Spinal cord (tissue), 10 donors: ENCODE results near the gene ATXN10. TPM values are rescaled to one million over a fixed set of nuclear protein-coding genes. Genes with fewer than 3 reads are reported as not detected.
"Not testable (repeated sequence)": the region's sequence is repeated elsewhere in the genome, so short reads cannot be mapped to it uniquely, and the experiment has no call there.

Source experiments
- DNase-seq, 6 donors: peaks; one replicate each; pipeline versions ENCODE4 v3.0.0 to v3.0.0-alpha.2; 2013 to 2015; ENCODE audit warnings: low spot score in 6 of 6, low read depth in 4 of 6
- H3K27ac ChIP-seq: one replicate; pipeline ENCODE4 v1.5.1; 2013; ENCODE audit warnings: low read depth, low read length, control low read depth
- H3K27me3 ChIP-seq: one replicate; pipeline ENCODE4 v1.6.1; 2013; ENCODE audit warnings: low read length; ENCODE audit not compliant: control insufficient read depth, insufficient read depth
- H3K36me3 ChIP-seq: one replicate; pipeline ENCODE4 v1.6.1; 2013; ENCODE audit warnings: low read length; ENCODE audit not compliant: control insufficient read depth, insufficient read depth
- H3K4me1 ChIP-seq: one replicate; pipeline ENCODE4 v1.6.1; 2013; ENCODE audit warnings: low read length; ENCODE audit not compliant: control insufficient read depth, insufficient read depth
- H3K4me3 ChIP-seq: one replicate; pipeline ENCODE4 v1.5.1; 2013; ENCODE audit warnings: low read depth, low read length, control low read depth
- H3K9me3 ChIP-seq: one replicate; pipeline ENCODE4 v1.6.1; 2013; ENCODE audit warnings: low read length; ENCODE audit not compliant: control insufficient read depth, insufficient read depth
- WGBS: methylation state at CpG from one replicate; pipeline ENCODE4 v1.1.5; 2013; ENCODE audit warnings: missing lambda C conversion rate; ENCODE audit not compliant: insufficient coverage; 5-methylcytosine and 5-hydroxymethylcytosine counted together
- polyA plus RNA-seq, 2 donors: library from polyadenylated mRNA; unstranded; fragments of 120-200 nt; gene quantifications; one replicate each; pipeline ENCODE4 v1.2.1, GENCODE V29; 2013; ENCODE audit not compliant: insufficient read length in 2 of 2
- total RNA-seq, 2 donors: library from RNA; depleted of rRNA in 1 of 2; stranded (reverse); fragments of 120-200 nt in 1 of 2; fragments of >200 nt in 1 of 2; gene quantifications; one replicate each; pipeline versions ENCODE4 v1.2.3 to v1.2.4, GENCODE V29; 2013 to 2014
- donor health status: healthy.

The ATXN10 gene
- total and polyA plus RNA-seq, 4 donors, result 163 to 428 (median 339) TPM

DNA sequence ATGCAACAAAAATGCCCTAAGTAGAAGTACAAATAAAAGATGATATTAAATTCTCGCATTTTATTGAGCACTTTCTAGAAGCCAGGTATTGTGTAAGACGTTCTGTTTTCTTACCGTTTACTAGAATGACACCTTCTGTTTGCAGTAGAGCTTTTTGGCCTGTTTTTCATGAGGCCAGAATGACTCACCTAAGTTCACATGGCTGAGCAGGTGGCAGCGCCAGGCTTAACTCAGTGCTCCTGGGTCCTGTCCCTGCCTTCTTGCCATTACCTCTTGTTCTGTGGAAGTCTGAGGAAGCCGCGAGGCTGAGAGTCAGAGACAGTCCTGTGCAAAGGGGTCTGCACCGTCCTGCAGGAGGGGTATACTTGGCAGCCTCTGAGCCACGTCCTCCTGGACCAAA is 113.8 kb downstream of the ATXN10 start:
- Histone ChIP-seq H3K36me3 (peaks cover 2% of the 10 kb centered on the region), H3K4me3 (no peak overlapping the region), H3K27me3 (no peaks in the 10 kb centered on the region), H3K4me1 (peaks cover 9% of the 10 kb centered on the region), H3K9me3 (no peaks in the 10 kb centered on the region), H3K27ac (no peak overlapping the region)
- DNase-seq, result no peak
- WGBS, result 66% methylated on average over 7 of the region's 8 CpGs

DNA sequence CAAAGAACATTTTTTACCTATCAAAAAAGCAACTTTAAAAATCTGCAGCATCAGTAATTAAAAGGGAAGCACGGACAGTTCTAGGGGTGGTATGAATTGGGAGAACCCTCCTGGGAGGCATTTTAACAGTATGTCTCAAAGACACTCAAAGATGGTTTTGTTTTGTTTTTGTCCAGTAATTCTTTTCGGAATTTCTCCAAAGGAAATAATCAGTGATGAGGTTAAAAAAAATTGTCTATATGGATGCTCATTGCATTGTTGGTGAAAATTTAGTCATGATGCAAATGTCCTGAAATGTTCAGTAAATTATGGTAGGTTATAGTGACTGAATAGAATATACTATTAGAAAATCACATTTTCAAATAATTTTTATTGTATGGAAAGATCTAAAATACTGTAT is 115.1 kb downstream of the ATXN10 start:
- H3K36me3 ChIP-seq, result peaks cover 2% of the 10 kb centered on the region
- peaks cover 9% of the 10 kb centered on the region for H3K4me1 ChIP-seq
- H3K9me3 ChIP-seq, result no peaks in the 10 kb centered on the region
- 0% methylated on average over 1 of the region's 2 CpGs for WGBS
- H3K27ac ChIP-seq, result no peak overlapping the region
- DNase-seq, result no peak
- H3K27me3 ChIP-seq, result no peaks in the 10 kb centered on the region
- H3K4me3 ChIP-seq, result no peak overlapping the region

DNA sequence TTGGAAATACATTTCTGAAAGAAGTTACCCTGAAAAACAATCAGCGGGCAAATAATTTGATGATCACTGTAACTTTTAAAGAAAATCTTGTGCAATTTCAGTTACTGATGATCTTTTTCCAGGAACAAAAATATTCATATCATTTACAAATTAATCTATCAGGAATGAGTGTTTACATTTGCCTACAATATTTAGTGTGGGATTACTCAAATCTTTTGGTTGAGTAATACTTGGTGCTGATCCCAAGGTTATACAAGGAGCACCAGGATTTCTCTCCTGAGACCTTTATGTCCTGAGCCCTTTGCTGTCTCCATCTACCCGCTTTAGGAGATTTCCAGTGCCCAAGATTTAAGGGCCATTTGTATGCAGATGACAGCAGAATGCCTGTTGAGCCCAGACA is 116.1 kb downstream of the ATXN10 start:
- H3K4me1 ChIP-seq, result peaks cover 9% of the 10 kb centered on the region
- WGBS, result 67% methylated on average over 1 of the region's 2 CpGs
- no peaks in the 10 kb centered on the region for H3K27me3 ChIP-seq
- H3K36me3 ChIP-seq, result peaks cover 2% of the 10 kb centered on the region
- no peak overlapping the region for H3K4me3 ChIP-seq
- no peak overlapping the region for H3K27ac ChIP-seq
- DNase-seq, result no peak
- H3K9me3 ChIP-seq, result no peaks in the 10 kb centered on the region

DNA sequence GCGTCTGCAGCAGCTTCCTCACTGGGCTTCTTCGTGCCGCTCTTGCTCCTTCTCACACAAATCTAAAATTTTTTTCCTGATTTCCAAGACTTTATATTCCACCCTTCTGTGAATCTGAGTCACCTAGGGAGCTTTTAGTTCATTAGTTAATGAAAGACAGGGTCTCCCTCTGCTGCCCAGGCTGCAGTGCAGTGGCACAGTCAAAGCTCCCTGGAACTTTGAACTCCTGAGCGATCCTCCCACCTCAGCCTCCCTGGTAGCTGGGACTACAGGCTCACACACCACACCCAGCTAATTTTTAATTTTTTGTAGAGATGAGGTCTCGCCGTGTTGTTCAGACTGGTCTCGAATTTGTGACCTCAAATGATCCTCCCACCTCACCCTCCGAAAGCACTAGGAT is 116.9 kb downstream of the ATXN10 start:
- DNase-seq, result no peak
- Histone ChIP-seq H3K9me3 (no peaks in the 10 kb centered on the region), H3K36me3 (peaks cover 2% of the 10 kb centered on the region), H3K4me3 (no peak overlapping the region), H3K27me3 (no peaks in the 10 kb centered on the region), H3K27ac (no peak overlapping the region), H3K4me1 (peaks cover 9% of the 10 kb centered on the region)
- 88% methylated on average over 4 of the region's 8 CpGs for WGBS

DNA sequence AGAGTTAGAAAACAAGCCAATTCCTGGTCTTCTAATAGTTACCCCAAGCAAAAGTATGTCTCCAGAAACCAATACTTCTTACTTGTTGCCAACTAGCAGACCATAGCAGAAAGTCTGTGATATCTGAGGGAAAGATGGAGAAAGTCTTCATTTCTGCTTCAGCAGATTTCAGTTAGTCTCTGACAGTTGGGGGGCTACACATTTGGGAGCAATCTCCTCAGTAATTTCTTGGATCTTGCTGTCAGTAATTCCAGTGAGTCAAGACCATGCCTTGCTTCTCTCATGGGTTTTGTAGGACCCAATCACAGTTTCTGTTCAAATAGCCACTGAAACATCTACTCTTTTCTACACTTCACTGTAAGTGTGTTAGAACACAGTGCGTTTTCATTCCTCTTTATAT is 118.8 kb downstream of the ATXN10 start:
- WGBS, result 86% methylated on average over 1 of the region's 1 CpG
- peak in 1 of 6 donors; percentile 87 for DNase-seq
- Histone ChIP-seq H3K4me3 (no peak overlapping the region), H3K27ac (no peak overlapping the region), H3K4me1 (peaks cover 3% of the 10 kb centered on the region), H3K36me3 (no peaks in the 10 kb centered on the region), H3K9me3 (peaks cover 4% of the 10 kb centered on the region), H3K27me3 (no peaks in the 10 kb centered on the region)

DNA sequence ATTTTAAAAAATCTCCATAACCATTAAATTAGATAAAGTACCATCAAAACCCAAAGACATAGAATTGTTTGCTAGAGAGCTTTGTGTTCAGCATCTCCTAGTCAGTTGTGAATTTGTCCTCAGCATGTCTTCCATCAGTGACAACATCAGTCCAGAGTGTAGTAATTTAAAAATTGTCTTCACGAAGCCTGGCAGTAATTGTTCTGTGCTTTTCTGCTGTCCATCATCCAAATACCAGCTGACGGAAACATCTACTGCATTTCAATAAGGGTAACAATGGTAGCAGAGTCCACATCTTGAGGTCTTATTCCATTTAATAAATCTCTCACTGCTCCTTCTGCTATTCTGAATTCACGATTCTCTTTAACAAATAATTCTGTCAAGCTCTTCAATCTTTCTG is 121.5 kb downstream of the ATXN10 start:
- DNase-seq, result peak in 1 of 6 donors; percentile 39
- H3K27me3 ChIP-seq, result no peaks in the 10 kb centered on the region
- 92% methylated on average over 2 of the region's 3 CpGs for WGBS
- no peaks in the 10 kb centered on the region for H3K36me3 ChIP-seq
- H3K27ac ChIP-seq, result no peak overlapping the region
- H3K4me3 ChIP-seq, result no peak overlapping the region
- peaks cover 8% of the 10 kb centered on the region for H3K9me3 ChIP-seq
- no peaks in the 10 kb centered on the region for H3K4me1 ChIP-seq

DNA sequence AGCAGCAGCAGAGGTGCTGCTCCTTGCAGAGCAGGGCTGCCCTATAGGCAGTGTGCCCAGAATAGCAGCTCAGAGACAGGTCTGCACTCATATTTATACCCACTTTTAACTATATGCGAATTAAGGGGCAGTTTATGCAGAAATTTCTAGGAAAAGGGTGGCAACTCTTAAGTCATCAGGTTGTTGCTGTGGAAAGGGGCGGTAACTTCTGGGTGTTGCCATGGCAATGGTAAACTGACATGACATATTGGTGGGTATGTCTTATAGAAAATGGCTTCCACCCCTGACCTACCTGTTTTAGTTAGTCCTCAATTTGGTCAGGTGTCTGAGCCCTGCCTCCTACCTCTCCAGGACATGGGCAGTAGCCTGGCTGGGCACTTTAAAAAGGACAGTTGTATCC is 122.3 kb downstream of the ATXN10 start:
- no peaks in the 10 kb centered on the region for H3K36me3 ChIP-seq
- no peak for DNase-seq
- peaks cover 8% of the 10 kb centered on the region for H3K9me3 ChIP-seq
- no peak overlapping the region for H3K4me3 ChIP-seq
- H3K27me3 ChIP-seq, result no peaks in the 10 kb centered on the region
- no peaks in the 10 kb centered on the region for H3K4me1 ChIP-seq
- 100% methylated on average over 1 of the region's 2 CpGs for WGBS
- no peak overlapping the region for H3K27ac ChIP-seq

DNA sequence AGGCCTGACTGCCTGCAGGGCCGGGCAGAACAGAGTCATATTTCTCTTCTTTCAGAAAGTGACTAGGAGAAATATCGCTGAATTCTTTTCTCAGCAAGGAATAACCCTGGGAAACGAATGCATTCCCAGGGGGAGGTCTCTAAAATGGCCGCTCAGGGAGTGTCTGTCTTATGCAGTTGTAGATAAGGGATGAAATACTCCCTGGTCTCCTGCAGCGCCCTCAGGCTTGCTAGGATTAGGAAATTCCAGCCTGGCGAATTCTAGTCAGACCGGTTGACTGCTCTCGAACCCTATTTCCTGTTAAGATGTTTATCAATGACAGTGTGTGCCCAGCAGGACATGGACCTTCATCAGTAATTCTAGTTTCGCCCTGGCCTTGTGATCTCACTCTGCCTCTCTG is 124.4 kb downstream of the ATXN10 start:
- H3K9me3 ChIP-seq, result not testable (repeated sequence)
- 93% methylated on average over 9 of the region's 9 CpGs for WGBS

DNA sequence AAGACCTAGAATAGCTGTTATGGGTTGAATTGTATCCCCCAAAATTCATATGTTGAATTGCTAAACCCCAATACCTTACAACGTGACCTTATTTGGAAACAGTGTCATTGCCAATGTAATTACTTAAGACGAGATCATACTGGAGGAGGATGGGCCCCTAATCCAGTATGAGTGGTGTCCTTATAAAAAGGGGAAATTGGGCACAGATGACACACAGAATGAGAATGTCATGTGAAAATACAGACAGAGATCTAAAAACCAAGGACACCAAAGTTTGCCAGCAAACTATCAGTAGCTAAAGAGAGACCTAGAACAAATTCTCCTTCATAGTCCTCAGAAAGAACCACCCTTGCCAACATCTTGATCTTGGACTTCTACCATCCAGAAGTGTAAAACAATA is 127.7 kb downstream of the ATXN10 start:
- H3K36me3 ChIP-seq, result no peaks in the 10 kb centered on the region
- no peak overlapping the region for H3K4me3 ChIP-seq
- WGBS, result no CpG with 5 or more reads among the region's 2 CpGs
- no peaks in the 10 kb centered on the region for H3K27me3 ChIP-seq
- DNase-seq, result no peak
- no peak overlapping the region for H3K27ac ChIP-seq
- peaks cover 6% of the 10 kb centered on the region for H3K4me1 ChIP-seq
- peaks cover 8% of the 10 kb centered on the region for H3K9me3 ChIP-seq

More for the DNA sequence above, 124.4 kb downstream of the ATXN10 start:
- not testable (repeated sequence) for DNase-seq, H3K36me3 ChIP-seq, H3K4me1 ChIP-seq, H3K27me3 ChIP-seq, H3K4me3 ChIP-seq, H3K27ac ChIP-seq

DNA sequence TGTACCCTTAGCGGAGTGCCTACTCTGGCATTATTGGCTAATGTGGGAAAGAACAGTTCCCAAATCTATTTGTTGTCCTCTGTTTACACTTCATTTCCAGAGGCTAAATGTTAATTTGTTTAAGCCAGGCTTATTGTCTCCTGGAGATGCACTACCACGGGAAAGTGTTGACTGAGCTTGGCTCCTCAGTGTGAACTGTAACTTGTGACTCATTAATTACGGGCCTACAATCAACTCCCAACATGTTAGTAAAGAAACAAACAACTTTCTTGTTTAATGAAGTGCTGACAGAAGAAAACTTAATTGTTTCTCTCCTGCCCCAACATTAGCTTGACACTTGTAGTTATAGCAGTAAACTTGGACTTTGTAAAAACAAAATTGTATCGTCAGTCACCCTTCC is 130.4 kb downstream of the ATXN10 start:
- no CpG with 5 or more reads among the region's 4 CpGs for whole genome bisulfite sequencing
- Histone ChIP-seq H3K4me3 (no peak overlapping the region), H3K27ac (no peak overlapping the region), H3K9me3 (no peaks in the 10 kb centered on the region), H3K4me1 (peaks cover 6% of the 10 kb centered on the region), H3K27me3 (no peaks in the 10 kb centered on the region), H3K36me3 (peaks cover under 1% of the 10 kb centered on the region)
- DNase-seq, result no peak
